ENCODE results near the gene PRAMEF1. TPM values are rescaled to one million over a fixed set of nuclear protein-coding genes. Genes with fewer than 3 reads are reported as not detected.

Gene PRAMEF1
- total RNA-seq, 1 donor from 2014 or later = not detected

GRCh38 chr1:12774801-12775345 is 16.3 kb upstream of the PRAMEF1 start:
- Mint-ChIP-seq H3K4me3 (ENCODE audit: low read depth) (no peak overlapping the region), H3K27ac (no peak overlapping the region), H3K9me3 (ENCODE audit: low read depth) (no peaks in the 10 kb centered on the region), H3K27me3 (peaks cover 44% of the 10 kb centered on the region), H3K36me3 (ENCODE audit: insufficient read depth) (no peaks in the 10 kb centered on the region), H3K4me1 (ENCODE audit: low read depth) (no peaks in the 10 kb centered on the region)
- TF ChIP-seq CTCF (IDR thresholded peaks at IDR 0.05; ENCODE audit: unreplicated experiment) = no peak
- no peak for DNase-seq (ENCODE audit: low spot score, unreplicated experiment)

GRCh38 chr1:12775443-12775842 is 15.8 kb upstream of the PRAMEF1 start:
- no peaks in the 10 kb centered on the region for H3K36me3 Mint-ChIP-seq (ENCODE audit: insufficient read depth)
- no peak overlapping the region for H3K27ac Mint-ChIP-seq
- TF ChIP-seq CTCF (IDR thresholded peaks at IDR 0.05; ENCODE audit: unreplicated experiment) = no peak
- no peaks in the 10 kb centered on the region for H3K4me1 Mint-ChIP-seq (ENCODE audit: low read depth)
- no peak overlapping the region for H3K4me3 Mint-ChIP-seq (ENCODE audit: low read depth)
- peaks cover 38% of the 10 kb centered on the region for H3K27me3 Mint-ChIP-seq
- no peaks in the 10 kb centered on the region for H3K9me3 Mint-ChIP-seq (ENCODE audit: low read depth)
- DNase-seq (ENCODE audit: low spot score, unreplicated experiment) = no peak

- H3K36me3 Mint-ChIP-seq (ENCODE audit: insufficient read depth) = no peaks in the 10 kb centered on the region
- H3K27ac Mint-ChIP-seq = no peak overlapping the region
- H3K27me3 Mint-ChIP-seq = peaks cover 30% of the 10 kb centered on the region
- TF ChIP-seq CTCF (IDR thresholded peaks at IDR 0.05; ENCODE audit: unreplicated experiment) = no peak
- DNase-seq (ENCODE audit: low spot score, unreplicated experiment) = no peak
- H3K9me3 Mint-ChIP-seq (ENCODE audit: low read depth) = no peaks in the 10 kb centered on the region
- no peak overlapping the region for H3K4me3 Mint-ChIP-seq (ENCODE audit: low read depth)
- H3K4me1 Mint-ChIP-seq (ENCODE audit: low read depth) = no peaks in the 10 kb centered on the region
These were observed 14.2 kb upstream of the PRAMEF1 start for GRCh38 chr1:12776801-12777557.

- TF ChIP-seq CTCF (IDR thresholded peaks at IDR 0.05; ENCODE audit: unreplicated experiment) = no peak
- Mint-ChIP-seq H3K27me3 (peaks cover 27% of the 10 kb centered on the region), H3K27ac (no peak overlapping the region), H3K9me3 (ENCODE audit: low read depth) (no peaks in the 10 kb centered on the region), H3K36me3 (ENCODE audit: insufficient read depth) (no peaks in the 10 kb centered on the region), H3K4me3 (ENCODE audit: low read depth) (no peak overlapping the region), H3K4me1 (ENCODE audit: low read depth) (no peaks in the 10 kb centered on the region)
- DNase-seq (ENCODE audit: low spot score, unreplicated experiment) = no peak
These were observed 13.1 kb upstream of the PRAMEF1 start for GRCh38 chr1:12778061-12778460.

- no peak for DNase-seq (ENCODE audit: low spot score, unreplicated experiment)
- Mint-ChIP-seq H3K27me3 (peaks cover 25% of the 10 kb centered on the region), H3K4me3 (ENCODE audit: low read depth) (no peak overlapping the region), H3K9me3 (ENCODE audit: low read depth) (no peaks in the 10 kb centered on the region), H3K4me1 (ENCODE audit: low read depth) (no peaks in the 10 kb centered on the region), H3K36me3 (ENCODE audit: insufficient read depth) (no peaks in the 10 kb centered on the region), H3K27ac (no peak overlapping the region)
- TF ChIP-seq CTCF (IDR thresholded peaks at IDR 0.05; ENCODE audit: unreplicated experiment) = no peak
These were observed 12.3 kb upstream of the PRAMEF1 start for GRCh38 chr1:12778907-12779306.

Data from progenitor cell of endocrine pancreas (in vitro differentiated cells).